HepG2 (cell line): ENCODE results near the gene PNKD. TPM values are rescaled to one million over a fixed set of nuclear protein-coding genes. Genes with fewer than 3 reads are reported as not detected.

Source experiments
- ADNP ChIP-seq: sonication (generic); formaldehyde crosslinking; IDR thresholded peaks from 2 replicates; pipeline ENCODE4 v1.4.0; 2020; ENCODE audit warnings: missing genetic modification reagents
- BRD4 ChIP-seq: sonication (generic); formaldehyde crosslinking; IDR thresholded peaks from 2 replicates; pipeline ENCODE4 v1.4.0; 2020; ENCODE audit warnings: missing genetic modification reagents
- DZIP1 ChIP-seq: sonication (generic); formaldehyde crosslinking; IDR thresholded peaks from 2 replicates; pipeline ENCODE4 v1.5.0; 2020; ENCODE audit warnings: mild to moderate bottlenecking, missing genetic modification reagents
- FLYWCH1 ChIP-seq: sonication (generic); formaldehyde crosslinking; IDR thresholded peaks from 2 replicates; pipeline ENCODE4 v1.8.1; 2023; ENCODE audit warnings: mild to moderate bottlenecking, missing genetic modification reagents
- MXD3 ChIP-seq: IDR thresholded peaks from 2 replicates; pipeline ENCODE4 v1.6.1; 2016; ENCODE audit warnings: mild to moderate bottlenecking, missing biosample characterization, missing genetic modification reagents
- NKX3-1 ChIP-seq: sonication (generic); formaldehyde crosslinking; IDR thresholded peaks from 2 replicates; pipeline ENCODE4 v1.5.0; 2020; ENCODE audit warnings: missing genetic modification reagents
- PBX3 ChIP-seq: sonication (generic); formaldehyde crosslinking; IDR thresholded peaks from 2 replicates; pipeline ENCODE4 v1.8.1; 2023; ENCODE audit warnings: missing genetic modification reagents, inconsistent platforms, borderline replicate concordance
- XBP1 ChIP-seq: sonication (generic); formaldehyde crosslinking; IDR thresholded peaks from 2 replicates; pipeline ENCODE4 v1.5.0; 2020; ENCODE audit warnings: missing genetic modification reagents
- ZHX2 ChIP-seq, 2 experiments: sonication (generic) in 1 of 2; formaldehyde crosslinking in 1 of 2; IDR thresholded peaks; 2 replicates each; pipeline versions ENCODE4 v1.6.1 to v1.9.0; 2014 to 2022; ENCODE audit warnings: antibody characterized with exemption in 1 of 2, borderline replicate concordance in 1 of 2, inconsistent platforms in 1 of 2, low read depth in 1 of 2, missing genetic modification reagents in 1 of 2
- ZNF3 ChIP-seq: IDR thresholded peaks from 2 replicates; pipeline ENCODE4 v1.7.0; 2017; ENCODE audit warnings: inconsistent platforms
- ZNF446 ChIP-seq: sonication (generic); formaldehyde crosslinking; IDR thresholded peaks from 2 replicates; pipeline ENCODE4 v1.5.0; 2020; ENCODE audit warnings: mild to moderate bottlenecking, missing genetic modification reagents
- polyA plus RNA-seq, 8 experiments: library from polyadenylated mRNA; depleted of rRNA in 3 of 8; stranded (reverse) in 7 of 8; unstranded in 1 of 8; fragments of >200 nt; fragmentation: Illumina TruSeq in 4 of 8; extraction: Trizol in 4 of 8; gene quantifications; 2 replicates each; pipeline versions ENCODE4 v1.2.1 to v1.2.3, GENCODE V29; 2011 to 2016; ENCODE audit warnings: low read depth in 4 of 8, missing spikeins in 1 of 8, mixed read lengths in 1 of 8; ENCODE audit not compliant: insufficient read depth in 1 of 8
- total RNA-seq, 5 experiments: library from RNA; depleted of rRNA; stranded (reverse); fragments of >200 nt; fragmentation: Illumina TruSeq; extraction: Trizol; gene quantifications; 2 replicates each; pipeline ENCODE4 v1.2.3, GENCODE V29; 2016; ENCODE audit warnings: low read depth in 1 of 5
- TF ChIP-seq, protein P1 (sequence below), 2 experiments: sonication (generic) in 1 of 2; formaldehyde crosslinking in 1 of 2; IDR thresholded peaks; 2 replicates each; pipeline versions ENCODE4 v1.4.0 to v1.6.1; 2018 to 2020; ENCODE audit warnings: missing genetic modification reagents in 2 of 2, borderline replicate concordance in 1 of 2, low read depth in 1 of 2, mild to moderate bottlenecking in 1 of 2, missing biosample characterization in 1 of 2
- TF ChIP-seq, protein P2 (sequence below), 2 experiments: IDR thresholded peaks; 2 replicates each; pipeline ENCODE4 v1.6.1; 2011 to 2012; ENCODE audit warnings: low read length in 2 of 2, borderline replicate concordance in 1 of 2, low read depth in 1 of 2, mild to moderate bottlenecking in 1 of 2, moderate library complexity in 1 of 2

The PNKD gene
- total and polyA plus RNA-seq, 2 of the 13 experiments (the other 11 are each of a cell fraction or from before 2014, with no cell fraction given): 55.9 to 80.4 TPM

DNA sequence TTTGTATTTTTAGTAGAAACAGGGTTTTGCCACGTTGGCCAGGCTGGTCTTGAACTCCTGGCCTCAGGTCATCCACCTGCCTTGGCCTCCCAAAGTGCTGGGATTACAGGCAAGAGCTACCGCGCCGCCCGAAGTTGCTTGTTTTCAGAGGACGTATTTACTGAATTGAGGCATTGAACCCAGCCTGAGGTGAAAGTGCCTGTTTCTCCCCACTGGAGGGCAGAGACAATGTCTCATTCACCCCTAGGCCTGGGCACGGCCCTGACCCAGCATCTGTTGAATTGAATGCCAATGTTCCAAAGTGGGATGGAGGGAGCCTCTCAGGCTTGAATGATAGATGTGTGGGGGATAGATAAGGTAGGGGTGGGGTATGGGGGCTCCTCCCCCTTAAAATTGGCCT, 26.5 kb downstream of the PNKD start (continued):
- TF ChIP-seq NKX3-1 (CRISPR knock-in tag) (no peak), ZNF3 (CRISPR knock-in tag) (no peak), FLYWCH1 (CRISPR knock-in tag) (no peak), MXD3 (CRISPR knock-in tag) (no peak), BRD4 (CRISPR knock-in tag) (no peak), PBX3 (CRISPR knock-in tag) (no peak), ZHX2 (IDR thresholded peaks at IDR 0.05; ENCODE audit: low read depth) (no peak), ZHX2 (CRISPR knock-in tag; IDR thresholded peaks at IDR 0.05; ENCODE audit: borderline replicate concordance) (no peak), XBP1 (CRISPR knock-in tag) (no peak), DZIP1 (CRISPR knock-in tag) (no peak), ADNP (CRISPR knock-in tag) (peak; percentile 90; the same call in 1 of the 2 replicates), ZNF446 (CRISPR knock-in tag) (no peak)
- TF ChIP-seq, protein P1, sequence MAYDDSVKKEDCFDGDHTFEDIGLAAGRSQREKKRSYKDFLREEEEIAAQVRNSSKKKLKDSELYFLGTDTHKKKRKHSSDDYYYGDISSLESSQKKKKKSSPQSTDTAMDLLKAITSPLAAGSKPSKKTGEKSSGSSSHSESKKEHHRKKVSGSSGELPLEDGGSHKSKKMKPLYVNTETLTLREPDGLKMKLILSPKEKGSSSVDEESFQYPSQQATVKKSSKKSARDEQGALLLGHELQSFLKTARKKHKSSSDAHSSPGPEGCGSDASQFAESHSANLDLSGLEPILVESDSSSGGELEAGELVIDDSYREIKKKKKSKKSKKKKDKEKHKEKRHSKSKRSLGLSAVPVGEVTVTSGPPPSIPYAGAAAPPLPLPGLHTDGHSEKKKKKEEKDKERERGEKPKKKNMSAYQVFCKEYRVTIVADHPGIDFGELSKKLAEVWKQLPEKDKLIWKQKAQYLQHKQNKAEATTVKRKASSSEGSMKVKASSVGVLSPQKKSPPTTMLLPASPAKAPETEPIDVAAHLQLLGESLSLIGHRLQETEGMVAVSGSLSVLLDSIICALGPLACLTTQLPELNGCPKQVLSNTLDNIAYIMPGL (CRISPR knock-in tag; IDR thresholded peaks at IDR 0.05; ENCODE audit: borderline replicate concordance in 1 of 2, low read depth in 1 of 2): no peak
- TF ChIP-seq, protein P2, sequence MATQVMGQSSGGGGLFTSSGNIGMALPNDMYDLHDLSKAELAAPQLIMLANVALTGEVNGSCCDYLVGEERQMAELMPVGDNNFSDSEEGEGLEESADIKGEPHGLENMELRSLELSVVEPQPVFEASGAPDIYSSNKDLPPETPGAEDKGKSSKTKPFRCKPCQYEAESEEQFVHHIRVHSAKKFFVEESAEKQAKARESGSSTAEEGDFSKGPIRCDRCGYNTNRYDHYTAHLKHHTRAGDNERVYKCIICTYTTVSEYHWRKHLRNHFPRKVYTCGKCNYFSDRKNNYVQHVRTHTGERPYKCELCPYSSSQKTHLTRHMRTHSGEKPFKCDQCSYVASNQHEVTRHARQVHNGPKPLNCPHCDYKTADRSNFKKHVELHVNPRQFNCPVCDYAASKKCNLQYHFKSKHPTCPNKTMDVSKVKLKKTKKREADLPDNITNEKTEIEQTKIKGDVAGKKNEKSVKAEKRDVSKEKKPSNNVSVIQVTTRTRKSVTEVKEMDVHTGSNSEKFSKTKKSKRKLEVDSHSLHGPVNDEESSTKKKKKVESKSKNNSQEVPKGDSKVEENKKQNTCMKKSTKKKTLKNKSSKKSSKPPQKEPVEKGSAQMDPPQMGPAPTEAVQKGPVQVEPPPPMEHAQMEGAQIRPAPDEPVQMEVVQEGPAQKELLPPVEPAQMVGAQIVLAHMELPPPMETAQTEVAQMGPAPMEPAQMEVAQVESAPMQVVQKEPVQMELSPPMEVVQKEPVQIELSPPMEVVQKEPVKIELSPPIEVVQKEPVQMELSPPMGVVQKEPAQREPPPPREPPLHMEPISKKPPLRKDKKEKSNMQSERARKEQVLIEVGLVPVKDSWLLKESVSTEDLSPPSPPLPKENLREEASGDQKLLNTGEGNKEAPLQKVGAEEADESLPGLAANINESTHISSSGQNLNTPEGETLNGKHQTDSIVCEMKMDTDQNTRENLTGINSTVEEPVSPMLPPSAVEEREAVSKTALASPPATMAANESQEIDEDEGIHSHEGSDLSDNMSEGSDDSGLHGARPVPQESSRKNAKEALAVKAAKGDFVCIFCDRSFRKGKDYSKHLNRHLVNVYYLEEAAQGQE (IDR thresholded peaks at IDR 0.05; ENCODE audit: borderline replicate concordance in 1 of 2, low read depth in 1 of 2, low read length in 2 of 2): no peak
